Keratinocyte (primary cell): Measurements from ENCODE around the gene GTF3C5. TPM values are rescaled to one million over a fixed set of nuclear protein-coding genes. Genes with fewer than 3 reads are reported as not detected.

Experiments used
- DNase-seq: peaks from one replicate; pipeline ENCODE4 v3.0.0-alpha.2; 2011; ENCODE audit warnings: low read depth, missing footprints, low spot score
- FAIRE-seq: peaks from 2 replicates; lab custom pipeline; 2011; peaks lifted over from hg19 to GRCh38; lab: Jason Lieb, UNC
- H2AFZ ChIP-seq: 2 replicates; pipeline ENCODE4 v1.6.0; 2012; ENCODE audit warnings: low read length, control low read depth, inconsistent platforms; ENCODE audit not compliant: control insufficient read depth
- H3K27ac ChIP-seq: 2 replicates; pipeline ENCODE4 v1.5.1; 2011; ENCODE audit warnings: low read length; ENCODE audit not compliant: control insufficient read depth, insufficient read depth
- H3K27me3 ChIP-seq: 3 replicates; pipeline ENCODE4 v1.6.0; 2011; ENCODE audit warnings: low read length; ENCODE audit not compliant: control insufficient read depth, insufficient read depth; ENCODE audit errors: extremely low read depth
- H3K36me3 ChIP-seq, 2 experiments: 2 replicates in 1 of 2; 3 replicates in 1 of 2; pipeline ENCODE4 v1.5.1; 2011; ENCODE audit warnings: low read length in 2 of 2, mild to moderate bottlenecking in 1 of 2; ENCODE audit not compliant: control insufficient read depth in 2 of 2, insufficient read depth in 2 of 2; ENCODE audit errors: extremely low read depth in 1 of 2
- H3K4me1 ChIP-seq: 3 replicates; pipeline ENCODE4 v1.5.1; 2011; ENCODE audit warnings: low read length; ENCODE audit not compliant: control insufficient read depth, insufficient read depth; ENCODE audit errors: extremely low read depth
- H3K4me2 ChIP-seq: 3 replicates; pipeline ENCODE4 v1.6.0; 2011; ENCODE audit warnings: low read depth, low read length; ENCODE audit not compliant: control insufficient read depth, insufficient read depth; ENCODE audit errors: extremely low read depth
- H3K4me3 ChIP-seq, 3 experiments: fragments of 200-600 bp in 1 of 3; sonication (generic) in 1 of 3; 2 replicates in 2 of 3; 3 replicates in 1 of 3; pipeline ENCODE4 v1.5.1; 2011 to 2016; ENCODE audit warnings: low read length in 3 of 3, mild to moderate bottlenecking in 3 of 3, control low read depth in 2 of 3, inconsistent platforms in 1 of 3, low read depth in 1 of 3, mixed read lengths in 1 of 3, mixed run types in 1 of 3, moderate library complexity in 1 of 3; ENCODE audit not compliant: control insufficient read depth in 2 of 3, insufficient read depth in 2 of 3; ENCODE audit errors: extremely low read depth in 1 of 3
- H3K79me2 ChIP-seq: 2 replicates; pipeline ENCODE4 v1.6.0; 2012; ENCODE audit warnings: low read length; ENCODE audit not compliant: control insufficient read depth, insufficient read depth
- H3K9ac ChIP-seq: 3 replicates; pipeline ENCODE4 v1.6.0; 2011; ENCODE audit warnings: low read length; ENCODE audit not compliant: control insufficient read depth, insufficient read depth; ENCODE audit errors: extremely low read depth
- H3K9me1 ChIP-seq: 3 replicates; pipeline ENCODE4 v1.6.0; 2011; ENCODE audit warnings: low read length; ENCODE audit not compliant: control insufficient read depth, insufficient read depth; ENCODE audit errors: extremely low read depth
- H3K9me3 ChIP-seq: 2 replicates; pipeline ENCODE4 v1.5.1; 2012; ENCODE audit warnings: low read depth, low read length; ENCODE audit not compliant: control insufficient read depth
- H4K20me1 ChIP-seq: 3 replicates; pipeline ENCODE4 v1.6.0; 2011; ENCODE audit warnings: low read length; ENCODE audit not compliant: control insufficient read depth, insufficient read depth; ENCODE audit errors: extremely low read depth
- EZH2 ChIP-seq: IDR thresholded peaks from one replicate; pipeline ENCODE4 v1.6.1; 2012; ENCODE audit warnings: inconsistent platforms, mild to moderate bottlenecking, low read length, moderate library complexity
- dilution Hi-C: fragments of 300-500 bp; cut with MboI; formaldehyde crosslinking; loops from one replicate; pipeline ENCODE4 v1.7.0; 2020; ENCODE audit warnings: low sequenced_read_pairs; ENCODE audit not compliant: extremely low pct_ligation_motif_present
- polyA plus RNA-seq, 5 experiments: library from polyadenylated mRNA; depleted of rRNA in 3 of 5; stranded (reverse) in 3 of 5; stranded (forward) in 1 of 5; unstranded in 1 of 5; fragments of >200 nt; gene quantifications; 1 replicate in 1 of 5; 2 replicates in 3 of 5; 3 replicates in 1 of 5; pipeline versions ENCODE4 v1.2.1 to v1.2.3, GENCODE V29; 2011 to 2012; ENCODE audit warnings: missing spikeins in 2 of 5, low read depth in 1 of 5, low replicate concordance in 1 of 5
- TF ChIP-seq, protein P1 (sequence below), 3 experiments: IDR thresholded peaks in 1 of 3; conservative IDR thresholded peaks in 1 of 3; optimal IDR thresholded peaks in 1 of 3; 2 replicates in 2 of 3; 3 replicates in 1 of 3; pipeline versions ENCODE3 to v1.5.1; 2011; ENCODE audit warnings: low read length in 3 of 3, mild to moderate bottlenecking in 3 of 3, moderate library complexity in 2 of 3, control low read depth in 1 of 3, inconsistent platforms in 1 of 3; ENCODE audit not compliant: insufficient read depth in 2 of 3; ENCODE audit errors: extremely low read depth in 1 of 3

The GTF3C5 gene
- polyA plus RNA-seq, 1 donor (not counting 4 experiments of a cell fraction or from before 2014, with no cell fraction given): 37.2 TPM

DNA sequence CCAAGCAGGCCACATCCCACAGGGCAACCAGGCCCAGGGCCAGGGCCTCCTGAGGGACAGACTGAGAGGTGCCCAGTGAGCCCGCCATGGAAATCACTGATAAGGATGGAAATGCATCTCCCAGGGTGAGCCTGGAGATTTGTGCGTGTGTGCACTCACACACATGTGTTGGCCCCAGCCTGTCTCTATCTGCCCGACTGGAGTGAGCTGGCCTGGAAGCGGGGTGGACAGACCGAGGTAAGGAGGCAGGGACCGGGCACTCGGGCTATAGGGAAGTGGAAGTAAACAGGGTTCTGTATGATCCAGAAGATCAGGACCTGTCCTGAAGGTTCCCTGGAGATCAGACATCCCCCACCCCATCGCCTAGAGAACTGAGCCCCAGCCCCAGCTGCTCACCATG is 34.9 kb upstream of the GTF3C5 start:
- DNase-seq (no peak), FAIRE-seq (no peak)
- dilution Hi-C loops: no loop called here
- Histone ChIP-seq H3K27me3 (peaks cover 26% of the 10 kb centered on the region), H3K36me3 (no peaks in the 10 kb centered on the region), H3K4me3 (no peak overlapping the region), H2AFZ (no peak overlapping the region), H3K79me2 (no peaks in the 10 kb centered on the region), H4K20me1 (no peaks in the 10 kb centered on the region), H3K9me3 (no peaks in the 10 kb centered on the region), H3K27ac (no peak overlapping the region), H3K9ac (no peak overlapping the region), H3K9me1 (no peaks in the 10 kb centered on the region), H3K4me2 (no peak overlapping the region), H3K4me1 (peaks cover 22% of the 10 kb centered on the region)
- TF ChIP-seq, protein P1, sequence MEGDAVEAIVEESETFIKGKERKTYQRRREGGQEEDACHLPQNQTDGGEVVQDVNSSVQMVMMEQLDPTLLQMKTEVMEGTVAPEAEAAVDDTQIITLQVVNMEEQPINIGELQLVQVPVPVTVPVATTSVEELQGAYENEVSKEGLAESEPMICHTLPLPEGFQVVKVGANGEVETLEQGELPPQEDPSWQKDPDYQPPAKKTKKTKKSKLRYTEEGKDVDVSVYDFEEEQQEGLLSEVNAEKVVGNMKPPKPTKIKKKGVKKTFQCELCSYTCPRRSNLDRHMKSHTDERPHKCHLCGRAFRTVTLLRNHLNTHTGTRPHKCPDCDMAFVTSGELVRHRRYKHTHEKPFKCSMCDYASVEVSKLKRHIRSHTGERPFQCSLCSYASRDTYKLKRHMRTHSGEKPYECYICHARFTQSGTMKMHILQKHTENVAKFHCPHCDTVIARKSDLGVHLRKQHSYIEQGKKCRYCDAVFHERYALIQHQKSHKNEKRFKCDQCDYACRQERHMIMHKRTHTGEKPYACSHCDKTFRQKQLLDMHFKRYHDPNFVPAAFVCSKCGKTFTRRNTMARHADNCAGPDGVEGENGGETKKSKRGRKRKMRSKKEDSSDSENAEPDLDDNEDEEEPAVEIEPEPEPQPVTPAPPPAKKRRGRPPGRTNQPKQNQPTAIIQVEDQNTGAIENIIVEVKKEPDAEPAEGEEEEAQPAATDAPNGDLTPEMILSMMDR (optimal IDR thresholded peaks at IDR 0.05 in 1 of 3, IDR thresholded peaks at IDR 0.05 in 1 of 3, conservative IDR thresholded peaks at IDR 0.05 in 1 of 3; ENCODE audit: extremely low read depth in 1 of 3, insufficient read depth in 2 of 3, low read length in 3 of 3): no peak
- no peak for TF ChIP-seq EZH2

DNA sequence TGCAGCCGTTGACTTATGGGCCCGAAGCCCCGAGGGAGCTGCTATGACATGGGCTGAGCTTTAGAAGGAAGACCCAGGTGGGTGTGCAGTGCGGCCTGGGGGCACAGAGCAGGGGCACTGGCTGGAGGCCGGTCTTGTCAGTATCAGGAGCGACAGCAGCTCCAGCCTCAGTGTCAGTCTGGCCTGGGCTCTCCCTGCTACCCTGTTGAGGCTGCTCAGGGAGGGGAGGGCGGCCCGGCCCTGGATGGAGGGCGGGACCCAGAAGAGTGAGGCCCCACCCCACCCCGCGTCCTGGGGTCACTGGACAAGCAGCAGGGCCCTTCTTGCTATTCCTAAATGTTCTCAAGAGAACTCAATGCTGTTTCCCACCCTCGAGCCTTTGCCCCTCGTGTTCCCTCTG is 34.3 kb upstream of the GTF3C5 start:
- no peaks in the 10 kb centered on the region for H3K9me3 ChIP-seq
- no peak overlapping the region for H2AFZ ChIP-seq
- TF ChIP-seq EZH2: no peak
- TF ChIP-seq, protein P1 (optimal IDR thresholded peaks at IDR 0.05 in 1 of 3, IDR thresholded peaks at IDR 0.05 in 1 of 3, conservative IDR thresholded peaks at IDR 0.05 in 1 of 3; ENCODE audit: extremely low read depth in 1 of 3, insufficient read depth in 2 of 3, low read length in 3 of 3): no peak
- H3K4me3 ChIP-seq: no peak overlapping the region
- no peaks in the 10 kb centered on the region for H3K36me3 ChIP-seq
- H3K4me1 ChIP-seq: peaks cover 22% of the 10 kb centered on the region
- no peak for DNase-seq
- H3K27me3 ChIP-seq: peaks cover 24% of the 10 kb centered on the region
- no peaks in the 10 kb centered on the region for H3K79me2 ChIP-seq
- dilution Hi-C loops: no loop called here
- FAIRE-seq: no peak
- H3K4me2 ChIP-seq: no peak overlapping the region
- H4K20me1 ChIP-seq: no peaks in the 10 kb centered on the region
- H3K9me1 ChIP-seq: no peaks in the 10 kb centered on the region
- H3K27ac ChIP-seq: no peak overlapping the region
- H3K9ac ChIP-seq: no peak overlapping the region
